Measurements from ENCODE around the gene FBXO24. TPM values are rescaled to one million over a fixed set of nuclear protein-coding genes. Genes with fewer than 3 reads are reported as not detected.
"Not testable (repeated sequence)": the region's sequence is repeated elsewhere in the genome, so short reads cannot be mapped to it uniquely, and the experiment has no call there.

FBXO24 gene
- total RNA-seq, 1 donor from 2014 or later, result 0.61 TPM

- Mint-ChIP-seq H3K4me3 (no peak overlapping the region), H3K27me3 (ENCODE audit: low read depth) (no peaks in the 10 kb centered on the region), H3K9me3 (no peaks in the 10 kb centered on the region), H3K36me3 (ENCODE audit: low read depth) (peaks cover 2% of the 10 kb centered on the region), H3K27ac (ENCODE audit: unreplicated experiment) (peak overlapping the region; percentile 62), H3K4me1 (peaks cover 33% of the 10 kb centered on the region)
- DNase-seq (ENCODE audit: low read depth, low spot score), result no peak
- TF ChIP-seq CTCF (conservative IDR thresholded peaks at IDR 0.05), result no peak
Observed at GRCh38 chr7:100546129-100546925, 39.8 kb upstream of the FBXO24 start.

GRCh38 chr7:100546926-100547800, 39.0 kb upstream of the FBXO24 start:
- H3K36me3 Mint-ChIP-seq (ENCODE audit: low read depth), result peaks cover 2% of the 10 kb centered on the region
- no peaks in the 10 kb centered on the region for H3K27me3 Mint-ChIP-seq (ENCODE audit: low read depth)
- DNase-seq (ENCODE audit: low read depth, low spot score), result no peak
- H3K4me3 Mint-ChIP-seq, result no peak overlapping the region
- H3K27ac Mint-ChIP-seq (ENCODE audit: unreplicated experiment), result no peak overlapping the region
- H3K4me1 Mint-ChIP-seq, result peaks cover 31% of the 10 kb centered on the region
- no peaks in the 10 kb centered on the region for H3K9me3 Mint-ChIP-seq
- no peak for TF ChIP-seq CTCF (conservative IDR thresholded peaks at IDR 0.05)

GRCh38 chr7:100547872-100548271, 38.3 kb upstream of the FBXO24 start:
- peaks cover 5% of the 10 kb centered on the region for H3K36me3 Mint-ChIP-seq (ENCODE audit: low read depth)
- no peak overlapping the region for H3K27ac Mint-ChIP-seq (ENCODE audit: unreplicated experiment)
- H3K4me1 Mint-ChIP-seq, result peaks cover 28% of the 10 kb centered on the region
- TF ChIP-seq CTCF (conservative IDR thresholded peaks at IDR 0.05), result no peak
- H3K9me3 Mint-ChIP-seq, result no peaks in the 10 kb centered on the region
- H3K4me3 Mint-ChIP-seq, result no peak overlapping the region
- DNase-seq (ENCODE audit: low read depth, low spot score), result no peak
- no peaks in the 10 kb centered on the region for H3K27me3 Mint-ChIP-seq (ENCODE audit: low read depth)

- not testable (repeated sequence) for H3K27ac Mint-ChIP-seq (ENCODE audit: unreplicated experiment); H3K4me3 Mint-ChIP-seq
- peaks cover 28% of the 10 kb centered on the region for H3K4me1 Mint-ChIP-seq
Observed at GRCh38 chr7:100548446-100548845, 37.7 kb upstream of the FBXO24 start.

GRCh38 chr7:100552532-100552931, 33.6 kb upstream of the FBXO24 start:
- peaks cover 5% of the 10 kb centered on the region for H3K36me3 Mint-ChIP-seq (ENCODE audit: low read depth)
- no peak for TF ChIP-seq CTCF (conservative IDR thresholded peaks at IDR 0.05)
- H3K27ac Mint-ChIP-seq (ENCODE audit: unreplicated experiment), result no peak overlapping the region
- DNase-seq (ENCODE audit: low read depth, low spot score), result no peak
- H3K9me3 Mint-ChIP-seq, result no peaks in the 10 kb centered on the region
- H3K27me3 Mint-ChIP-seq (ENCODE audit: low read depth), result no peaks in the 10 kb centered on the region
- H3K4me3 Mint-ChIP-seq, result no peak overlapping the region
- peaks cover under 1% of the 10 kb centered on the region for H3K4me1 Mint-ChIP-seq

More at GRCh38 chr7:100548446-100548845, 37.7 kb upstream of the FBXO24 start:
- not testable (repeated sequence) for H3K9me3 Mint-ChIP-seq; H3K36me3 Mint-ChIP-seq (ENCODE audit: low read depth); DNase-seq (ENCODE audit: low read depth, low spot score); H3K27me3 Mint-ChIP-seq (ENCODE audit: low read depth)
